A549 treated with RU486 at 1 μM for 4 hours (cell line): ENCODE measurements around the gene NOL7. TPM values are rescaled to one million over a fixed set of nuclear protein-coding genes. Genes with fewer than 3 reads are reported as not detected.

Source experiments
- total RNA-seq: library from RNA; stranded (reverse); fragments of 200-300 nt; extraction: Qiagen RNA extraction; gene quantifications from 5 replicates; pipeline ENCODE4 v1.2.3, GENCODE V29; 2022; ENCODE audit warnings: low read depth

NOL7 gene
- 72.5 to 85.9 TPM (median 74.5 TPM) in 5 replicates for total RNA-seq

DNA sequence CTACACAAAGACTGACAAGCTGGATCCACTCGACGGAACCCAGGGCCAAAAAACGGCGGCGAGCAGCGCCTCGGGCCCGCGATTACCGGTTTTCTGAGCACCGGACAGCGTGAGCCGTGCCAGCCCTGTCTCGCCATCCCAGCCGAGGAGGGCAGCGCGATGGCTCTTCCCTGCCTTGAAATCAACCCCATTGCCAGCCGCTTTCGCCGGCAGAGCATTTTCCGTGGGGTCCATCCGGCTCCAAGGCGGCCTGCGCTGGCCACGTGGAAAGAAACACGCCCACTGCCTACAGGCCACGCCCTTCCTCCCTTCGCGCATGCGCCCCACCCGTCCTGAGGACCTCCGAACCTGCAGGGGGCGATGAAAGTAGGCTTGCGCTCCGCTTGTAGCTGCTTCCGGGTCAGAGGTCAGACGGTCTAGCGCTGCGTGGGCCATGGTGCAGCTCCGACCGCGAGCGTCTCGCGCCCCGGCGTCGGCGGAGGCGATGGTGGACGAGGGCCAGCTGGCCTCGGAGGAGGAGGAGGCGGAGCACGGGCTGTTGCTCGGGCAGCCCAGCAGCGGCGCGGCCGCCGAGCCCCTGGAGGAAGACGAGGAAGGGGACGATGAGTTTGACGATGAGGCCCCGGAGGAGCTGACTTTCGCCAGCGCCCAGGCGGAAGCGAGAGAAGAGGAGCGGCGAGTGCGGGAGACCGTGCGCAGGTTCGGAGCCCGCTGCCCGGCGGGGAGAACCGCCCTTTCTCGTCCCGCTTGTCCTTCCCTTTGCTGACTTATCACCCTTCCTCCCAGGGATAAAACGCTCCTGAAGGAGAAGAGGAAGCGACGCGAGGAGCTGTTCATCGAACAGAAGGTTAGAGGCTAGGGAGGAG, at the start of gene NOL7:
NOL7 (plus strand) TSS at position 410 of the 866 bp plus-strand sequence; CDS start at position 434, 24 bp downstream.

DNA sequence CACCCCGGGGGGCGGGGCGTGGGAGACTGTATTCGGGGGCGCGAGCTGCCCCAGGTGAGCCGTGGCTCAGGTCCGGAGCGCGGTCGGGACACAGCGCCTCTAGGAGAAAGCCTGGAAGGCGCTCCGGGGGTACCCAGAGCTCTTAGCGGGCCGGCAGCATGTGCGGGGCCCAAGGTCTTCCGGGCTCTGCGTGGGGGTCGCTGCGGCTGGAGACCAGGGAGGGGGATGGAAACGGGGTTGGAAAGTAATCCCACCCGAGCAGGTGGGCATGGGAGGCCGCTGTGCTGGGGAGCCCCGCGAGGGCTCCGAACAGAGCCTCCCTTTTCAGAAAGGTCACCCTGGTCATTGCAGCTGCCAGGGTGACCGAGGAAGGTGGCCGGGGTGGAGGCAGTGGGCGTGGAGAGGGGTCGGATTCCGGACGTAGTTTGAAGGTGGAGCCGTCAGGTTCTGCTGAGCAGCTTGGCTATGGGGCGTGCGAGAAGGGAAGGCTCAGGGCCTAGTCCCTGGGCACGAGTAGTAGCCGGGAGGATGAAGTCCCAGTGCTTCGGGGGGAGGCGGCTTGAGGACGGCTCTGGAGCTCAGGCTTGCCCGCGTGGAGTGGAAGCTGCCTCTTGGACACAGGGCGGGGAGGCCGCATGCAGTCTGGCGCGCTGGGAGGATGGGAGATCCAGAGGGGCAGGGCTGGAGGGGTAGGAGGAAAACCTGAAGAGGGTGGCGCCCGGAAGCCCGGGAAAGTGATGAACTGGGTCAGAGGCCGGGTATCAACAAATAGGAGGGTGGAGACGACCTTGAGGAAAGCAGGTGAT, 40.4 kb upstream of the NOL7 start, which contains the start of gene SIRT5:
SIRT5 (plus strand) TSS at position 31 of the 806 bp plus-strand sequence. CDS start 9,510 bp downstream, outside the sequence.

Other genes with a start within 250 kb of the NOL7 start
- 2.0 to 2.7 TPM (median 2.4 TPM) in 5 replicates for gene GFOD1, start 127.7 kb upstream of the NOL7 start, total RNA-seq
- gene SIRT5, start 40.7 kb upstream of the NOL7 start, total RNA-seq = 3.4 to 4.7 TPM (median 4.2 TPM) in 5 replicates
- gene RANBP9, start 96.5 kb downstream of the NOL7 start, total RNA-seq = 10.5 to 15.8 TPM (median 13.1 TPM) in 5 replicates
- gene MCUR1, start 199.2 kb downstream of the NOL7 start, total RNA-seq = 12.7 to 17.8 TPM (median 14.4 TPM) in 5 replicates